ENCODE measurements around the gene WDR64. TPM values are rescaled to one million over a fixed set of nuclear protein-coding genes. Genes with fewer than 3 reads are reported as not detected.

WDR64 gene
- total and polyA plus RNA-seq, 2 of the 13 experiments (the other 11 are each of a cell fraction or from before 2014, with no cell fraction given): not detected

- TF ChIP-seq ZNF432 (CRISPR knock-in tag; IDR thresholded peaks at IDR 0.05; ENCODE audit: borderline replicate concordance) (no peak), NCOA1 (CRISPR knock-in tag; IDR thresholded peaks at IDR 0.05) (no peak), RFX5 (IDR thresholded peaks at IDR 0.05; ENCODE audit: low read depth, low read length) (no peak), ZNF790 (CRISPR knock-in tag; IDR thresholded peaks at IDR 0.05; ENCODE audit: borderline replicate concordance) (no peak), ZNF850 (CRISPR knock-in tag; conservative IDR thresholded peaks at IDR 0.05) (no peak), ZNF17 (CRISPR knock-in tag; IDR thresholded peaks at IDR 0.05) (no peak), ZNF335 (CRISPR knock-in tag; IDR thresholded peaks at IDR 0.05) (no peak), MTA3 (CRISPR knock-in tag; IDR thresholded peaks at IDR 0.05) (no peak), SALL1 (CRISPR knock-in tag; IDR thresholded peaks at IDR 0.05) (peak; percentile 69), NR1H2 (CRISPR knock-in tag; IDR thresholded peaks at IDR 0.05; ENCODE audit: borderline replicate concordance, low read depth) (no peak), ADNP (CRISPR knock-in tag; IDR thresholded peaks at IDR 0.05) (no peak), WIZ (CRISPR knock-in tag; IDR thresholded peaks at IDR 0.05) (no peak), ZBTB33 (CRISPR knock-in tag; IDR thresholded peaks at IDR 0.05) (no peak), EHMT2 (IDR thresholded peaks at IDR 0.05; ENCODE audit: borderline replicate concordance, low read depth, low read length) (no peak), RAD21 (CRISPR knock-in tag; IDR thresholded peaks at IDR 0.05) (peak; percentile 52; the same call in 1 of the 2 replicates), SUZ12 (IDR thresholded peaks at IDR 0.05; ENCODE audit: low read depth, low read length) (no peak), TEAD3 (CRISPR knock-in tag; optimal IDR thresholded peaks at IDR 0.05; ENCODE audit: borderline replicate concordance) (peak; percentile 29), PTBP1 (IDR thresholded peaks at IDR 0.05; ENCODE audit: low read depth, low read length, poor library complexity, severe bottlenecking) (no peak), IRF1 (CRISPR knock-in tag; IDR thresholded peaks at IDR 0.05; ENCODE audit: low read depth) (no peak), ZNF768 (CRISPR knock-in tag; IDR thresholded peaks at IDR 0.05) (0 out of 2 replicates have a peak, but pooled peaks have one; percentile 22), SATB2 (CRISPR knock-in tag; IDR thresholded peaks at IDR 0.05) (no peak), NAIF1 (CRISPR knock-in tag; IDR thresholded peaks at IDR 0.05; ENCODE audit: borderline replicate concordance) (no peak), ZNF530 (CRISPR knock-in tag; IDR thresholded peaks at IDR 0.05; ENCODE audit: low read depth) (no peak), NPAS2 (CRISPR knock-in tag; IDR thresholded peaks at IDR 0.05; ENCODE audit: borderline replicate concordance) (no peak), ZNF580 (CRISPR knock-in tag; IDR thresholded peaks at IDR 0.05; ENCODE audit: borderline replicate concordance, low read depth) (no peak), ZNF615 (CRISPR knock-in tag; IDR thresholded peaks at IDR 0.05; ENCODE audit: borderline replicate concordance) (no peak), ZNF792 (CRISPR knock-in tag; IDR thresholded peaks at IDR 0.05) (no peak)
- TF ChIP-seq, protein P1, sequence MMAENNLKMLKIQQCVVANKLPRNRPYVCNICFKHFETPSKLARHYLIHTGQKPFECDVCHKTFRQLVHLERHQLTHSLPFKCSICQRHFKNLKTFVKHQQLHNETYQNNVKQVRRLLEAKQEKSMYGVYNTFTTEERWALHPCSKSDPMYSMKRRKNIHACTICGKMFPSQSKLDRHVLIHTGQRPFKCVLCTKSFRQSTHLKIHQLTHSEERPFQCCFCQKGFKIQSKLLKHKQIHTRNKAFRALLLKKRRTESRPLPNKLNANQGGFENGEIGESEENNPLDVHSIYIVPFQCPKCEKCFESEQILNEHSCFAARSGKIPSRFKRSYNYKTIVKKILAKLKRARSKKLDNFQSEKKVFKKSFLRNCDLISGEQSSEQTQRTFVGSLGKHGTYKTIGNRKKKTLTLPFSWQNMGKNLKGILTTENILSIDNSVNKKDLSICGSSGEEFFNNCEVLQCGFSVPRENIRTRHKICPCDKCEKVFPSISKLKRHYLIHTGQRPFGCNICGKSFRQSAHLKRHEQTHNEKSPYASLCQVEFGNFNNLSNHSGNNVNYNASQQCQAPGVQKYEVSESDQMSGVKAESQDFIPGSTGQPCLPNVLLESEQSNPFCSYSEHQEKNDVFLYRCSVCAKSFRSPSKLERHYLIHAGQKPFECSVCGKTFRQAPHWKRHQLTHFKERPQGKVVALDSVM (CRISPR knock-in tag; IDR thresholded peaks at IDR 0.05): no peak
Observed at GRCh38 chr1:241640149-241640866, 11.8 kb upstream of the WDR64 start, which contains the start of the genes CHML and OPN3 (continued).
